GM18505 (cell line): Measurements from ENCODE around the gene NFIA.
"Not testable (repeated sequence)": the region's sequence is repeated elsewhere in the genome, so short reads cannot be mapped to it uniquely, and the experiment has no call there.

ENCODE experiments used
- ATAC-seq: cut with Tn5 transposase; IDR thresholded peaks from one replicate; pipeline ENCODE4 v1.9.1; 2021; ENCODE audit not compliant: unreplicated experiment
- POLR2A ChIP-seq: IDR thresholded peaks from 4 replicates; pipeline ENCODE4 v1.6.1; 2011; ENCODE audit warnings: borderline replicate concordance; ENCODE audit not compliant: insufficient read depth, insufficient read length; ENCODE audit errors: extremely low read depth

NFIA gene

DNA sequence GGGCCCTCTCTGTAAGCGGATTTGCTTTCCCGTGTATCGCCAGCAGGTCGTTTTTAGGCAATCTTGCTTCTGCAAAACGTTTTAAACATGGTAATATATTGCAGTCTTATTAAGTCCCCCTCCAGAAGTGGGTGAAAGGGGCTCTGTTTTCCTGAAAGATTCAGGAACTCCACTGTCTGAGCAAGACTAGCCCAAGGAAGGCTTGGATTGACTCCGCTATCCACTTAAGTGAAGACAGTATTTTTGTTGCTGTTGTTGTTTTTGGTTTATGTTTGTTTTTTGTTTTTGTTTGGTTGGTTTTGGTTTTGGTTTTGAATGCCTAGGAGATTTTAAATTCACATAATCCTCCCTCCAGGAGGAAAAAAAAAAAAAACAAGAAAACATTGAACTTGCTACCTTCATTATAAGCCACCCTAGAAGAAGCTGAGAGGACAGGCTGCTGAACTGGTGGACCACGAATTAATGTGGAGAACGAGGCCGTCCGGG lies 29.1 kb upstream of the NFIA start:
- TF ChIP-seq POLR2A = no peak
- ATAC-seq = no peak

DNA sequence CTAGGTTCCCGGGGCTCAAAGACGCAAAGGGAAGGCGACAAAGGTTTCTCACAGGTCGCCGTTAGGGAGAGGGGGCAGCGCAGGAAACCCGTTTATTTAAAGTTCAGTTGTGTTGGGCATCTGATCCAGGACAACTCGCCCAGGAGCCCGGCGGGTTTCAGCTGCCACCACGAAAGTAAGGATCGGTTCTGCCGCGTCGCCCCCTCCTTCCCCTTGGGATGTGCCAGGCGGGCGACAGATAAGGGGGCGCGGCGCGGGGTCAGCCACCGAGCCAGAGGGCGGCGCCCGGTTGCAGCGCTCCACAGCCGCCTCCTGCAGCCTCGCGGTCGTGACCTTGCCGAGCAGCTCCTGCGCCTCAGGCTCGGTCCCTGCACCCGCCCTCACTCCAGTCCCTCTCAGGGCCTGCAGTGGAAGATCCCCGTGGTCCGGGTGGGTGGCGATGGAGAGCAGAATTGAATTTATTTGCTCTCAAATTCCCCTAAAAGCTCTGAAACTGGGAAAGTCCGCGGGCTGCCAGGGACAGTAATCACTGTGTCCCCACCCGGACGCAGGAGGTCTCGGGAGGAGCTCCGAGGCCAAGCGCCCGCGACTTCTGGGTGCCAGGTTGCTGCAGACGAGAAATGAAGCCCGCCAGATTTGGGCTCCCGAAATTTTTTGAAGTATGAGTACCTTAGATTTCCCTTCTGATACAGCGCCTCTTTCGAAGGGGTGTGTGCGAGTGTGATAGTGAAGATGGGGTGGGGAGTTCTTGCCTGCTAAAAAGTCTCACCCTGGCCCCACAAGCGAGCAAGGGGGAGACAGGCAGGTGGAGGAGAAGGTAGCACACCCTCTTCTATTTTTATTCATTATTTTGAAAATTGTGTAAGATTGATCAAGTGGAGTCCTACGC lies 28.4 kb upstream of the NFIA start:
- TF ChIP-seq POLR2A = no peak
- no peak for ATAC-seq

DNA sequence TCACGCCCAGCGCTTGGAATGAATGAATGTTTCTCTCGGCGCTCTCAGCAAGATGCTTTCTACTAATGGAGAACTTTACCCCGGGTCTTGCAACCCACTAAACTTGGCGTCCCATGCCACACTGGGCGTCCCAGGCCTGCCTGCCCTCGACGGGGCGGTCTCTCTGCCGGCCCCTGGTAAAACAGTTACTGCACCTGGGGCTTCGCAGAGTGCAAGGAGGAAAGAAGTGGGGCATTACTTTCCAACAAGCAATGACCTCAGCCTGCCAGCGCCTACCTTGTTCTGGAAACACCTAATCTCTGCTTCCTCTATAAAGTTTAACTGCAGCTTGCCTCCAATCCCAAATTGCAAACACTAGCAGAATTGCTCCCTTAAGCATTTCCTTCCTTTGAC lies 27.8 kb upstream of the NFIA start:
- no peak for TF ChIP-seq POLR2A
- no peak for ATAC-seq

DNA sequence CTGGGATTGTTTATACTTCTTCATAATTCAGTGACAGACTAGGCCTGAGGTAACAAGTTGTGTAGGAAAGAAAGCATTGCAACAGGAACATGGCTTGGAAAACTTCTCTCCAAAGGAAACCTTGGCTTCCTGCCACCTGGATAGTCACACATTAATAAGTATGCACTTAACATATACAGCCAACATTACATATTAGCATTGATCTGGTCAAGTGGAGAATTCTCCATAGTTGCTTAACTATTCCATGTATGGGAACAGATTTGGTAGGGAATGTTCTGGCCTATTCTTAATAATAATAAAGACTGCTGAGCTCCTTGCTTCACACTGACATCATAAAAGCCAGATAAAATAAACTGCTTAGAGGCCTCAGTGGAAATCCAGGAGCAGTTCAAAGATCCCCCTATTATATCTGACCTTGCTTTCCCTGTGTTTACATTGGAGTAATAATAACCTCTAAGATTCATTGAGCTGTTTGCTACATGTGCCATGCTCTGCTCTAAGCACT lies 27.2 kb upstream of the NFIA start:
- no peak for TF ChIP-seq POLR2A
- no peak for ATAC-seq

DNA sequence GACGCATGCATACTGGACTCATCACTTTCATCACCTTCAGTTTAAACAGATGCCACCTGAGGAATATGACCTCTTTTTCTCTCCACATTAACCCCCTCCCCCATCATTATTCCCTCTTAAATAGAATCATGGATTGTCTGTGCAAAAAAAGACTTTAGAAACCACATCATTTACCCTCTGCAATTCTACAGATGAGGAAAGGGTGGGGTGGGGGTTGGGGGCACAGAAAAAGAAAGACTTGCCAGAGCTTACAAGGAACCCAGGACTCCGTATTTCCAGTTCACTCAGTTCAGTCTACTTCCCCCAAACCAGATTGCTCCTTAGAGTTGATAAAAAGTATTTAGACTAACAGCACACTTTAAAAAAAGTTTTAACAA lies 26.2 kb upstream of the NFIA start:
- no peak for ATAC-seq
- no peak for TF ChIP-seq POLR2A

DNA sequence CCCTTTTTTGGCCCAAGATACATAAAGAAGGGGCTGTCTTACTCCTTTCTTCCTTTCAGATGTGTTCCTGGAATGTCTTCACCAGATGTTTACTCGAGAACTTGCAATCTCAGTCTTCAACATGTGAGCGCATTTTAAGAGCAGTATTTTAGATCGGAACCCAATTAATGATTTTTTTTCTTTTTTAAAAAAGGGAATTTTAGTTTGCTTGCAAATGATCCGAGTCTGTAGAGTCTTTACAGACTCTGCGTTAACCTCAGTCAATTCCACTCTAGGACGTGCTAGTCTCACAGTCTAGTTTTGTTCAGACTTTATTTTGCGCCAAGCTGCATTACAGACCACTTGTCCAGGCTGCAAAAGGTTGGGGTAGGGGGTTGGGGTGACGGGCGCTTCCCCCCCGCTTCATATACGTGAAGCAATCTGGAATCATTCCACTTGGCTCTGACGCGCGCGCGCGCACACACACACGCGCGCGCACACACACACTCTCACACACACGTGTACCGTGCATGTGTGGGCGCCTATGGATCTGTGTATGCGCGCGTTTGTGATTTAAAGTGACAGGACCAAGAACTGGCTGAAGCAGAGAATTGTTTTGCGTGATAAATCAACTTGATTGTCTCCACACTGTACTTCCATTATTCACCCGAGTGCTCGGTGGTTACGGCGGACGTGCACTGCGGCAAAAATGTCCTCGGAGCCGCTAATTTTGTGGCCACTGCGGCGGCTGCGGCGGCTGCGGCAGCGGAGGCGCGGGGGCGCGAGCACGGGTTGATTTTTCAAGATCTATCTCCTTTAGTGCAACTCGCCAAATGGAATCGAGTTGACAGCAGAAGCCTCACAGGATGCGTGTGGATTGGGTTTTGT lies 25.6 kb upstream of the NFIA start:
- TF ChIP-seq POLR2A = no peak
- ATAC-seq = no peak

DNA sequence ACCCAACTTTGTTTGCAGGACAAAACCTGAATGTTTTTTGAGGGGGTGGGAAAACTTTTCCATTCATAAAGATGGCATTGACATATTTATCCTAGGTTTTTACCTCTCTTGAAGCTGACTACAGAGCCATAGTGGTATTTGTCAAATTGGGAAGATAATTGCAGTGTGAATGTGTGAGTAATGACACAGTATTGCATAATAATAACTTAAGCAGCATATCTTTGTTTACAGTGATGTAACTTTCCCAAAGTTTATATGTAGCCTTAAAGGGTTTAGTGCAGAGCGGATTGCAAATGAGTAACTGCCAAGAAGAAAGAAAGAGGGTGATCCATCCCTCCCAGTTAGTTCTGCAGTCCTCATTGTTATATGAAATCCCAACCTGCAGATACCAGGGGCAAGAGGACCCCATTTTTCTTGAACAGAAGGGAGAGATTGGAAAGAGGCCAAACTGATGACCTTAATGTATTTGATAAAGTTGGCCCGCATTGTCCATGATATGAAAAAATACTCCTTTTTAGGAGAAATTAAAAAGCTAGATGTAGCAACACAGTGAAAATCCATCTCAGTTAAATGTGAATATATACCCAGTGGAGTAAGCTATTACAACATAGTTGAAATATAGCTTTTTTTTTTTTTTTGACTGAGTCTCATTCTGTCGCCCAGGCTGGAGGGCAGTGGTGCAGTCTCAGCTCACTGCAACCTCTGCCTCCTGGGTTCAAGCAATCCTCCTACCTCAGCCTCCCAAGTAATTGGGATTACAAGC lies 23.7 kb upstream of the NFIA start:
- TF ChIP-seq POLR2A = no peak
- no peak for ATAC-seq

DNA sequence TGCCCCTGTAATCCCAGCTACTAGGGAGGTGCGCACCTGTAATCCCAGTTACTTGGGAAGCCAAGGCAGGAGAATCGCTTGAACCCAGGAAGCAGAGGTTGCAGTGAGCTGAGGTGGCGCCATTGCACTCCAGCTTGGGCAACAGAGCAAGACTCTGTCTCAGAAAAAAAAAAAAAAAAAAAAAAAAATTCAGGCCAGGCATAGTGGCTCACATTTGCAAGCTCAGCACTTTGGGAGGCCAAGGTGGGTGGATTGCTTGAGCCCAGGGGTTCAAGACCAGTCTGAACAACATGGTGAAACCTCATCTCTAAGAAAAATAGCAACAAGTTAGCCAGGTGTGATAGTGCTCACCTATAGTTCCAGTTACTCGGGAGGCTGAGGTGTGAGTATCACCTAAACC lies 20.8 kb upstream of the NFIA start:
- not testable (repeated sequence) for ATAC-seq

DNA sequence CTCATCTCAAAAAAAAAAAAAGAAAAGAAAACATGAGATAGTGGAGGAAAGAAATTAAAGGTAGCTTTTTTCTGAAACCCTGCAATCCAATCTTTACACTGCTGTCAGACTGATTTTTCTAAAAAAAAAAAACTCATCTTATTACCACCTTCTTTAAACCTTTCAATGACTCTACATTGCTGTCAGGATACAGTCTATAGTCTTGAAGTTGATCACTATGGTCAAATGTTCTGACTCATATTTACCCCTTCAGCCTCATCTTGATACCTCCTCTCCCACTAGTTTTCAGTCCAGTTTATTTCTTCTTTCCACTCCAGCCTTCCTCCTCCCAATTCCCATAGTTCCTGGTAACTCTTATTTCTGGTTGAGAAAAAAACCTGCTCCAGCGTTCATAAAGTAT lies 17.7 kb upstream of the NFIA start:
- no peak for ATAC-seq
- no peak for TF ChIP-seq POLR2A

DNA sequence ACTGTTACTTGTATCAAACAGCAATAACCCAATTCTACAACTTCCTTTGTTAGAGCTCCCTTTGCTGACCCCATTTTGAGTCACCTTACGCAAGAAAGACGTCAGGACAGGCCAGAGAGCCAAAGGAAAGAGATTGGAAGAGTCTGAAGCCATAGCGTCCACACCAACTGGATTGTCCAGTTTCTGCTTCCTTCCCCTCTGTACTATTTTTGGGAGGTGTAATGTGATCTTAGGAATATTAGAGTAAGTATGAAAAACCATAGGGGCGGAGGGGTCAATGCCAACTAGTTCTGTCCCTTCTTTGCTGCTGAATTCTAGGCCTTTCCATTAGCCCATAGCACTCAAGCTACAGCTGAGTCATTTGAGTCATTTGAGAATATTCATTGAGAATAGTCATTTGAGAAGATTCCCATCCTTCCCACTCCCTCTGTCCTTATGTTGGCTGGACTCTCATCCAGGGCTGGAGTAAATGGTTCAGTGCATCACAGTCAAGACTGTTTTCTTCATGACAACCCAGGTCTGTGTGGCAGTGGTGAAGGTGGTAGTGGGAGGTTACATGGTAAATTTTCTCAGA lies 14.8 kb upstream of the NFIA start:
- ATAC-seq = no peak

DNA sequence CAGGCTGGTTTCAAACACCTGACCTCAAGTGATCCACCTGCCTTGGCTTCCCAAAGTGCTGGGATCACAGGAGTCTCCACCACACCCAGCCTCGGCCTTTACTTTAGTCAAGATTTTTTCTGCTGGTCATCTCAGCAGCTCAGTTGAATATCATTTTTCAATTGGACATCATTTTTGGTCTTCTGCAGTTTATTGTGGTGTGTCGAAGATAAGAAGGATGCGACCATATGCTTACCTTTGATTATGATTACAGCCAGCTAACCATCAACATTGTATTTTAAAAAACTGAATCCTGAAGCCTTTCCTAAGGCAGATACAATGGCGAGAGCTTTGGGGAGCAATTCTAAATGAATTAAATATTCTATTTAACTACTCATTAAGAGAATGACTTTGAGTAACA lies 12.3 kb upstream of the NFIA start:
- no peak for ATAC-seq
- TF ChIP-seq POLR2A = no peak

More for the DNA sequence above, 14.8 kb upstream of the NFIA start:
- TF ChIP-seq POLR2A = no peak

DNA sequence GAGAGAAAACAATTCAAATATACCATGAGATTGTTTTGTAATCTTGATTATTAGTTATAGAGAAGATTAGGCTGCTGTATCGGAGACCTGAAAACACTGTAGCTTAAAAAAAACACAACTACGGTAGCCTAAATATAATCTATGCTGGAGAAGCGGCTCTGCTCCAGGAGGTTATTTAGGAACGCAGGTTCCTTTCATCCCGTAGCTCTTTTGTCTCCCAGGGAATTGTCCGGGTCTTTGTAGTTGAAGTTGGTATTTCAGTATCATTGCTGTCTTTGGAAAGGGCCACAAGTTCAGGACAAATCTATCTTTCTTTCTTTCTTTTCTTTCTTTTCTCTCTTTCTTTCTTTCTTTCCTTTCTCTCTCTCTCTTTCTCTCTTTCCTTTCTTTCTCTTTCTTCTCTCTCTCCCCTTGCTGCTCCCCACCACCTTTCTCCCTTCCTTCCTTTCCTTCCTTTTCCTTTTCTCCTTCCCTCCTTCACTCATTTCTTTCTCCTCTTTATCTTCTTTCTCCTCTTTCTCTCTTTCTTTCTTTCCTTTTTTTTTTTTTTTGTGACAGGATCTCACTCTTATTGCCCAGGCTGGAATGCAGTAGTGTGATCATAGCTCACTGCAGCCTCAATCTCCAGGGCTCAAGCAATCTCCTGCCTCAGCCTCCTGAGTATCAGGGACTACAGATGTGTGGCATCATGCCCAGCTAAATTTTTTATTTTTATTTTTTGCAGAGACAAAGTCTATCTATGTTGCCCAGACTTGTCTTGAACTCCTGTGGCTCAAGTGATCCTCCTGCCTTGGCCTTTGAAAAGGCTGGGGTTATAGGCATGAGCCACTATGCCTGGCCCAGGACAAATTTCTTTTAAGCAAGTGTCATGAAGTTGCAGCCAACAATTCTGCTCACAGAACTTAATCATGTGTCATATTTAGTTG lies 10.9 kb upstream of the NFIA start:
- no peak for TF ChIP-seq POLR2A
- no peak for ATAC-seq

DNA sequence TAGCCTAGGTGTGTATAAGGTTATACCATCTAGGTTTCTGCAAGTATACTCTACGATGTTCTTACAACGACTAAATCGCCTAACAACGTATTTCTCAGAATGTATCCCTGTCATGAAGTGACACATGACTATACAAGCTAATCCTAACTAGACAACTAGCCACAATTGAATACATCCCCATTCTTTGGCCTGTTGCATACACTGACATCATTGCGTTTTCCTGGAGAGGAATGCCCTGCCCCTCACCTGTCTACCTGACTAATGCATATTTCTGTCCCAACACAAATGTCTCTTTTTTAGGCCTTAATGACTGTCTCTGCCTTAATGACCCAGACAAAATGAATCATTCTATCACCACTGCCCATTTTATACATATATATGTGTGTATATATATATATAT lies 8.5 kb upstream of the NFIA start:
- ATAC-seq = no peak

DNA sequence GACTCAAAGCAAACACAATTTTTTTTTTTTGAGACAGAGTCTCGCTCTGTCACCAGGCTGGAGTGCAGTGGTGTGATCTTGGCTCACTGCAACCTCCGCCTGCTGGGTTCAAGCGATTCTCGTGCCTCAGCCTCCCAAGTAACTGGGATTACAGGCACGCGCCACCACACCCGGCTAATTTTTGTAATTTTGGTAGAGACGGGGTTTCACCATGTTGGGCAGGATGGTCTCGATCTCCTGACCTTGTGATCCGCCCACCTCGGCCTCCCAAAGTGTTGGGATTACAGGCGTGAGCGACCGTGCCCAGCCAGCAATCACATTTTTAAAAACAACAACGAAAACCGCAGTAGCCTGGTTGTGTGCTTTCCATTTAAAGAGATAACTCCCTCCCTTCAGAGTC lies 6.5 kb upstream of the NFIA start:
- ATAC-seq = not testable (repeated sequence)

More for the DNA sequence above, 8.5 kb upstream of the NFIA start:
- no peak for TF ChIP-seq POLR2A
